Measurements from ENCODE around the gene CIAPIN1.

CIAPIN1 gene

GRCh38 chr16:57434003-57434402, 13.2 kb downstream of the CIAPIN1 start:
- TF ChIP-seq CTCF (conservative IDR thresholded peaks at IDR 0.05; ENCODE audit: low read depth, low read length): no peak
- H3K79me2 ChIP-seq (ENCODE audit: insufficient read depth, low read depth): no peaks in the 10 kb centered on the region
- no peaks in the 10 kb centered on the region for H3K27me3 ChIP-seq (ENCODE audit: insufficient read depth, low read depth)
- no peaks in the 10 kb centered on the region for H4K20me1 ChIP-seq (ENCODE audit: insufficient read depth)
- H2AFZ ChIP-seq (ENCODE audit: low read depth): no peak overlapping the region
- H3K4me3 ChIP-seq (IDR thresholded peaks at IDR 0.05; ENCODE audit: insufficient read depth, low read depth, low read length): no peak overlapping the region
- peaks cover 12% of the 10 kb centered on the region; the same call in 1 of the 2 replicates for H3K36me3 ChIP-seq (ENCODE audit: insufficient read depth)
- H3K4me2 ChIP-seq: no peak overlapping the region
- no peak overlapping the region for H3K9ac ChIP-seq
- H3K4me1 ChIP-seq (ENCODE audit: low read depth, poor library complexity, severe bottlenecking): no peaks in the 10 kb centered on the region
- H3K27ac ChIP-seq: no peak overlapping the region

- no peak for TF ChIP-seq CTCF (conservative IDR thresholded peaks at IDR 0.05; ENCODE audit: low read depth, low read length)
- no peak overlapping the region for H3K4me3 ChIP-seq (IDR thresholded peaks at IDR 0.05; ENCODE audit: insufficient read depth, low read depth, low read length)
- 0 out of 2 replicates have a peak, but pooled peaks cover 9% of the 10 kb centered on the region for H3K36me3 ChIP-seq (ENCODE audit: insufficient read depth)
- H3K9ac ChIP-seq: no peak overlapping the region
- no peak overlapping the region for H3K4me2 ChIP-seq
- H3K27me3 ChIP-seq (ENCODE audit: insufficient read depth, low read depth): no peaks in the 10 kb centered on the region
- H3K4me1 ChIP-seq (ENCODE audit: low read depth, poor library complexity, severe bottlenecking): no peaks in the 10 kb centered on the region
- no peak overlapping the region for H3K27ac ChIP-seq
- H4K20me1 ChIP-seq (ENCODE audit: insufficient read depth): no peaks in the 10 kb centered on the region
- H2AFZ ChIP-seq (ENCODE audit: low read depth): no peak overlapping the region
- no peaks in the 10 kb centered on the region for H3K79me2 ChIP-seq (ENCODE audit: insufficient read depth, low read depth)
These were observed 14.2 kb downstream of the CIAPIN1 start for GRCh38 chr16:57432989-57433388.

GRCh38 chr16:57432505-57432904, 14.7 kb downstream of the CIAPIN1 start:
- H3K4me1 ChIP-seq (ENCODE audit: low read depth, poor library complexity, severe bottlenecking): no peaks in the 10 kb centered on the region
- no peak overlapping the region for H3K4me2 ChIP-seq
- no peak overlapping the region for H3K9ac ChIP-seq
- H3K36me3 ChIP-seq (ENCODE audit: insufficient read depth): 0 out of 2 replicates have a peak, but pooled peaks cover 9% of the 10 kb centered on the region
- no peak for TF ChIP-seq CTCF (conservative IDR thresholded peaks at IDR 0.05; ENCODE audit: low read depth, low read length)
- H3K27me3 ChIP-seq (ENCODE audit: insufficient read depth, low read depth): no peaks in the 10 kb centered on the region
- H4K20me1 ChIP-seq (ENCODE audit: insufficient read depth): no peaks in the 10 kb centered on the region
- no peak overlapping the region for H2AFZ ChIP-seq (ENCODE audit: low read depth)
- no peaks in the 10 kb centered on the region for H3K79me2 ChIP-seq (ENCODE audit: insufficient read depth, low read depth)
- no peak overlapping the region for H3K27ac ChIP-seq
- no peak overlapping the region for H3K4me3 ChIP-seq (IDR thresholded peaks at IDR 0.05; ENCODE audit: insufficient read depth, low read depth, low read length)

DNA sequence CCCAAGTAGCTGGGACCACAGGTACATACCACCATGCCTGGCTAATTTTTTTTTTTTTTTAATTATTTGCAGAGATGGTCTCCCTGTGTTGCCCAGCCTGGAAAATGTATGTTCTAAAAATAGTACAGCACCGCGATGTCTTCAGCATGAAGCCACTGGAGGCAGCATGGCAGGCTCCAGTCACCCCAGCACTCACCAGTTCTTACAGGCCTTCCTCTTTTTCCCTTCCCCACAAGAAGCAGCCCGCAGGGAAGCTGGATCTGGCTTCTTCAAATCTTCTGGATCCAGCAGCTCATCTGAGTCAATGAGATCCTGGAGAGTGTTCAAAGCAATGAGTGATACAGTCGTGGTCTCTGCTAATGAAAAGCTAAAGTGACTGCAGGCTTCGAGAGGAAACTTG, 16.2 kb downstream of the CIAPIN1 start:
- no peak overlapping the region for H3K4me3 ChIP-seq (IDR thresholded peaks at IDR 0.05; ENCODE audit: insufficient read depth, low read depth, low read length)
- no peaks in the 10 kb centered on the region for H3K4me1 ChIP-seq (ENCODE audit: low read depth, poor library complexity, severe bottlenecking)
- H3K36me3 ChIP-seq (ENCODE audit: insufficient read depth): 0 out of 2 replicates have a peak, but pooled peaks cover 3% of the 10 kb centered on the region
- H4K20me1 ChIP-seq (ENCODE audit: insufficient read depth): no peaks in the 10 kb centered on the region
- H3K27ac ChIP-seq: no peak overlapping the region
- H2AFZ ChIP-seq (ENCODE audit: low read depth): no peak overlapping the region
- no peak for TF ChIP-seq CTCF (conservative IDR thresholded peaks at IDR 0.05; ENCODE audit: low read depth, low read length)
- H3K9ac ChIP-seq: no peak overlapping the region
- no peaks in the 10 kb centered on the region for H3K79me2 ChIP-seq (ENCODE audit: insufficient read depth, low read depth)
- no peaks in the 10 kb centered on the region for H3K27me3 ChIP-seq (ENCODE audit: insufficient read depth, low read depth)
- no peak overlapping the region for H3K4me2 ChIP-seq

Data from KMS-11 (cell line).